ENCODE results near the gene TECPR1. TPM values are rescaled to one million over a fixed set of nuclear protein-coding genes. Genes with fewer than 3 reads are reported as not detected.

Gene TECPR1
- total RNA-seq, 1 donor from 2014 or later = 15.1 TPM

DNA sequence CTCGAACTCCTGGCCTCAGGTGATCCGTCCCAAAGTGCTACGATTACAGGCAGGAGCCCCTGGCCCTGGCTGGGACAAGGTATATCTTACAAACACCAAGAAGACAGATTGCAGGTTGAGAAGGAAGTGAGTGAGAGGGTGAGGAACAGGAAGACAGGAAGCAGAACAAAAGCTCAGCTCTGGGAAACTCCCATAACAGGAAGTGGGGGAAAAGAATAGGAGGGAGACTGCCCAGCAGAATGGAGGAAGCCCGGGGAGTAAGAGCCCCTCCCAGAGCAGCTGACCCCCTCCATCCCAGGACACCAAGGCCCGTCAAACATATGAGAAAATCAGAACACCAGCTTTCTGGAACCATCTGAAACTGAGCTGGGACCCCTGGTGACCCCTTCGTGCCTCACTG is 2.9 kb downstream of the TECPR1 start:
- Histone ChIP-seq H3K4me3 (ENCODE audit: low read length in 3 of 3) (no peak overlapping the region), H3K9me3 (ENCODE audit: control insufficient read depth in 3 of 3, low read length in 3 of 3) (no peaks in the 10 kb centered on the region), H3K4me1 (ENCODE audit: control insufficient read depth in 3 of 3, insufficient read depth in 3 of 3, low read length in 3 of 3) (peaks cover 21 to 35% (median 27%) of the 10 kb centered on the region in 3 donors), H3K9ac (ENCODE audit: low read depth in 1 of 3, low read length in 3 of 3) (no peak overlapping the region), H3K36me3 (ENCODE audit: control insufficient read depth in 3 of 3, insufficient read depth in 3 of 3, low read length in 3 of 3) (peaks cover 5 to 9% (median 6%) of the 10 kb centered on the region in 3 donors), H3K27me3 (ENCODE audit: control insufficient read depth in 3 of 3, insufficient read depth in 3 of 3, low read length in 3 of 3) (no peaks in the 10 kb centered on the region), H3K27ac (ENCODE audit: low read depth, low read length) (no peak overlapping the region)

DNA sequence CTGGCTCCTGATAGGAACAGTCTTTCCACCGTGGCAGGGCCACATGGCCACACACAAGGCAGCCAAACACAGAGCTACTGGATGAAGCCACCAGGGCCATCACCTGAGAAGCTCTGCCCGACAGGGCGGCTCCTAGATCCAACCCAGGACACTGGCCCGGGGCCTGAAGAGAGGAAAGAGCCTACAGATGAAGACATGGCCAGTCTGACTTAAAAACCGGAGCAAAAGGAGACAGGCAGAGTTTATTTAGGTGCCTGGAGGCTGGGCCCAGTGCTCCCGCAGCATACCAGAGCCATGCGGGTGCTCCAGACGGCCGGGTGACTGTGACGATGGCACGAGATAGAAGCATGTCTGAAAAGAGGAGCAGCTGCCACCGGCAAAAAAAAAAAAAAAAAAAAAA is 3.9 kb downstream of the TECPR1 start:
- H3K4me3 ChIP-seq (ENCODE audit: low read length in 3 of 3) = no peak overlapping the region
- H3K27ac ChIP-seq (ENCODE audit: low read depth, low read length) = no peak overlapping the region
- no peaks in the 10 kb centered on the region for H3K9me3 ChIP-seq (ENCODE audit: control insufficient read depth in 3 of 3, low read length in 3 of 3)
- H3K9ac ChIP-seq (ENCODE audit: low read depth in 1 of 3, low read length in 3 of 3) = no peak overlapping the region
- peaks cover 20 to 31% (median 23%) of the 10 kb centered on the region in 3 donors for H3K4me1 ChIP-seq (ENCODE audit: control insufficient read depth in 3 of 3, insufficient read depth in 3 of 3, low read length in 3 of 3)
- peaks cover 7 to 13% (median 9%) of the 10 kb centered on the region in 3 donors for H3K36me3 ChIP-seq (ENCODE audit: control insufficient read depth in 3 of 3, insufficient read depth in 3 of 3, low read length in 3 of 3)
- H3K27me3 ChIP-seq (ENCODE audit: control insufficient read depth in 3 of 3, insufficient read depth in 3 of 3, low read length in 3 of 3) = no peaks in the 10 kb centered on the region

DNA sequence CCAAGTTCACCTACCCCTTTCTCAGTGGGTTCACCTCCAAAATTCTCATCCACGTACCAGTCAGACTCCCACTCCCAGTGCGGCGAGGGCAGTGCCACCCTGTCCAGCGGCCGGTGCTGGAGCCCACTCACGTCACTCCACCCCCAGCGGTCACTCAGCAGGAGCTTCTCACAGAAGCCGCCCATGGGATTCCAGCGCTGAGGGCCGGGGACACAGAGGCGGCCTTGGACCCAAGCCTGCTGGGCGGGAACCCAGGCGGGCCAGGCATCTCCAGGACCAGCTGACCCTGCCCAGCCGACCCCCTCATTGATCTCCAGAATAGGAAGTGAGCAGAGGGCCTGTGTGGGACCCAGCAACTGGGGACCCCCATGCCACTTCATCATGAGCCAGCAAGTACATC is 7.2 kb downstream of the TECPR1 start:
- no peaks in the 10 kb centered on the region for H3K9me3 ChIP-seq (ENCODE audit: control insufficient read depth in 3 of 3, low read length in 3 of 3)
- peaks cover 10 to 21% (median 20%) of the 10 kb centered on the region in 3 donors for H3K36me3 ChIP-seq (ENCODE audit: control insufficient read depth in 3 of 3, insufficient read depth in 3 of 3, low read length in 3 of 3)
- peaks cover 2 to 8% (median 6%) of the 10 kb centered on the region in 3 donors for H3K4me1 ChIP-seq (ENCODE audit: control insufficient read depth in 3 of 3, insufficient read depth in 3 of 3, low read length in 3 of 3)
- H3K9ac ChIP-seq (ENCODE audit: low read depth in 1 of 3, low read length in 3 of 3) = no peak overlapping the region
- no peak overlapping the region for H3K27ac ChIP-seq (ENCODE audit: low read depth, low read length)
- H3K4me3 ChIP-seq (ENCODE audit: low read length in 3 of 3) = no peak overlapping the region
- H3K27me3 ChIP-seq (ENCODE audit: control insufficient read depth in 3 of 3, insufficient read depth in 3 of 3, low read length in 3 of 3) = no peaks in the 10 kb centered on the region

DNA sequence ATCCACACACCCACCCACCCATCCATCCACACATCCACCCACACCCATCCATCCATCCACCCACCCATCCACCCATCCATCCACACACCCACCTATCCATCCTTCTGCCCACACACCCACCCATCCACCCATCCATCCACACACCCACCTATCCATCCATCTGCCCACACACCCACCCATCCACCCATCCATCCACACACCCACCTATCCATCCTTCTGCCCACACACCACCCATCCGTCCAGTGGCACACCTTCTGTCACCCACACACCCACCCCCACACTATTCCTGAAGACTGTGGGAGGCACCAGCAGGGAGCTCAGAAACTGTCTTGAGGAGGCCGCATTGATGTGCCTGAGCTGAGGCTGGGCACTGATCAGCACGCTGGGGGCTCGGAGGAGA is 9.1 kb downstream of the TECPR1 start:
- H3K27me3 ChIP-seq (ENCODE audit: control insufficient read depth in 3 of 3, insufficient read depth in 3 of 3, low read length in 3 of 3) = no peaks in the 10 kb centered on the region
- no peak overlapping the region for H3K9ac ChIP-seq (ENCODE audit: low read depth in 1 of 3, low read length in 3 of 3)
- peaks cover 1 to 5% (median 3%) of the 10 kb centered on the region in 3 donors for H3K4me1 ChIP-seq (ENCODE audit: control insufficient read depth in 3 of 3, insufficient read depth in 3 of 3, low read length in 3 of 3)
- H3K36me3 ChIP-seq (ENCODE audit: control insufficient read depth in 3 of 3, insufficient read depth in 3 of 3, low read length in 3 of 3) = peaks cover 17 to 37% (median 33%) of the 10 kb centered on the region in 3 donors
- no peaks in the 10 kb centered on the region for H3K9me3 ChIP-seq (ENCODE audit: control insufficient read depth in 3 of 3, low read length in 3 of 3)
- no peak overlapping the region for H3K4me3 ChIP-seq (ENCODE audit: low read length in 3 of 3)
- H3K27ac ChIP-seq (ENCODE audit: low read depth, low read length) = no peak overlapping the region

DNA sequence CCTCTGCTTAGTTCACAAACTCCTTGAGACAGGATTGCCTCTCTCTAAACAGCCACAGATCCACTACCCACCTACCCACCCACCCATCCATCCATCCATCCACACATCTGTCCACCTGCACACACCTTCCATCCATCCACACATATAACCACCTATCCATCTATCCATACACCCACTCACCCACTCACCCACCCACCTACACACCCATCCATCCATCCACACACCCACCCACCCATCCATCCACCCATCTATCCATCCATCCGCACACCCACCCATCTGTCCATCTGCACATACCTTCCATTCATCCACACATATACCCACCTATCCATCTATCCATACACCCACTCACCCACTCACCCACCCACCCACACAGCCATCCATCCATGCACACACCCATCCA is 9.7 kb downstream of the TECPR1 start:
- H3K36me3 ChIP-seq (ENCODE audit: control insufficient read depth in 3 of 3, insufficient read depth in 3 of 3, low read length in 3 of 3) = peaks cover 17 to 38% (median 33%) of the 10 kb centered on the region in 3 donors
- no peaks in the 10 kb centered on the region for H3K27me3 ChIP-seq (ENCODE audit: control insufficient read depth in 3 of 3, insufficient read depth in 3 of 3, low read length in 3 of 3)
- H3K4me1 ChIP-seq (ENCODE audit: control insufficient read depth in 3 of 3, insufficient read depth in 3 of 3, low read length in 3 of 3) = peaks cover 0 to 5% (median 3%) of the 10 kb centered on the region in 3 donors

DNA sequence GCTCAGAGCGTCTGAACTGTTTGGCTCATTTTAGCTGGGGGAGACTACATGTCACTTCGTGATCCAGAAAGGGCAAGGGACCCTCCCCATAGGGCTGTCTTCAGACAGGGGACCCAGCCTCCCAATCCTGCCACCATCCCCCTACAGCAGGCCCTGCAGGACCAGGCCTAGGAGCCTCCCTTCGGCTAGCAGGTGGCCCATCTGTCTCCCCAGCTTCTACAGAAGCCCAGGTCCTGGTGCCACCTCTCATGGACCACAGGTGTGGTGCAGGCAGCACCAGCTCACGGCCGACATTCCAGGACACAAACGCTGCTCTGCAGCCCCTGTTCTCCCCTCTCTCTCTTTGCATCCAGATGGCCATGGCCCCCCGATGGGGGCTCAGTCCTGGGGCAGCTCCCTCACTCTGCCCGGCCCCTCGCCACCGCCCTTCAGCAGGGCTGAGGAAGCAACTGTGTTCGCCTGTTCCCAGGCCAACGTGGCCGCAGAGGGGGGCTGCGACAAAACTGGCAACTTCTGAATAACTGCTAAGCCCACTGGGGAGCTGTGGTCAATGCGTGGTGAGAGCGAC is 10.3 kb downstream of the TECPR1 start:
- Histone ChIP-seq H3K4me1 (ENCODE audit: control insufficient read depth in 3 of 3, insufficient read depth in 3 of 3, low read length in 3 of 3) (peaks cover 0 to 5% (median 3%) of the 10 kb centered on the region in 3 donors), H3K9me3 (ENCODE audit: control insufficient read depth in 3 of 3, low read length in 3 of 3) (no peaks in the 10 kb centered on the region), H3K4me3 (ENCODE audit: low read length in 3 of 3) (no peak overlapping the region), H3K36me3 (ENCODE audit: control insufficient read depth in 3 of 3, insufficient read depth in 3 of 3, low read length in 3 of 3) (peaks cover 17 to 38% (median 36%) of the 10 kb centered on the region in 3 donors), H3K9ac (ENCODE audit: low read depth in 1 of 3, low read length in 3 of 3) (no peak overlapping the region), H3K27me3 (ENCODE audit: control insufficient read depth in 3 of 3, insufficient read depth in 3 of 3, low read length in 3 of 3) (no peaks in the 10 kb centered on the region), H3K27ac (ENCODE audit: low read depth, low read length) (no peak overlapping the region)

More for the DNA sequence above, 9.7 kb downstream of the TECPR1 start:
- H3K9ac ChIP-seq (ENCODE audit: low read depth in 1 of 3, low read length in 3 of 3) = no peak overlapping the region
- no peak overlapping the region for H3K27ac ChIP-seq (ENCODE audit: low read depth, low read length)
- no peaks in the 10 kb centered on the region for H3K9me3 ChIP-seq (ENCODE audit: control insufficient read depth in 3 of 3, low read length in 3 of 3)
- H3K4me3 ChIP-seq (ENCODE audit: low read length in 3 of 3) = no peak overlapping the region

DNA sequence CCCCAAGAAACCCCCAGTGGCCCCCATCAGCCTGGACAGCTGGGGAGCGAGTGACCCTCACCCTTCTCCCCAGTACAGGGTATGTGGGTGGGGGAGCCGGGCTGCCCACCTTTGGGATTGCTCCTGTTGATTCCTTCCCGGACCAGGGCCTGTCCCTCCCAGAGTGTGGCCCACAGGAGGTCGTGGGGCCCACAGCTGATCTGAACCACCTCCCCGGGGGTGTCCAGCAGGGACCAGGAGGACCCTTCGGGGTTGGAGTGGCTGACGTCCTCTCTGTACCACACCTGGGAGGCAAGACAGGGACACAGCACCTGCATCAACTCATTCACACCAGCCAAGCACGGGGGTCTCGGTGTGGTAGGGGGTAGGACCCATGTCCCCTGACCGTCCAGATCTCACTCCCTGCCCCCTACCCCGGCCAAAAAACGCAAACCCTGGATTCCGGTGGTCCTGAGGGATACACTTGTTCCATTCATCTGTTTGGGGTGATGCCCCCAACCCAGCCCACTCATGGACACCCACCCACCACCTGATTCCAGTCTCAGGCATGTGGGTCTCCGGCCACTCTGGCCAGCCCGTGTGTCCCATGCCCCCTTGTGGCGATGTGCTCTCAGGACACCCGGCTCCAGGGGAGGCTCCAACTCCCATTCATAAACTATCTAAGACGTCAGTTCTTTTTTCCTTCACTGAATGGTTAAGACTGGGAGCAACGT is 10.9 kb downstream of the TECPR1 start:
- H3K27ac ChIP-seq (ENCODE audit: low read depth, low read length) = no peak overlapping the region
- H3K9me3 ChIP-seq (ENCODE audit: control insufficient read depth in 3 of 3, low read length in 3 of 3) = no peaks in the 10 kb centered on the region

DNA sequence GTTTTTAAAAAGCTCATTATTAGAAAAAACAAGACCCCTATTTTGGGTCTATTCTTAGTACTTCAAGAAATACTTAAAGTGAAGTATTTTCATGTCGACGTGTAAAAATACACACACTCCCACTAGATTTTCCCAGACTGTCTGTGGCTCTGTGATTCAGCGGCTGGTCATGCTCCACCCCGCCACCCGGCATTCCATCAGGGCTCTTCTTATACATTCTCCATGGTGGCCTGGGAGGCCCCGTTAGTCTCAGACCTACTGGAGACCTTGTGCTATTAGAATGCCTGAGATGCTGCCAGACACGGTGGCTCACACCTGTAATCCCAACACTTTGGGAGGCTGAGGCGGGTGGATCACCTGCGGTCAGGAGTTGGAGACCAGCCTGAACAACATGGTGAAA is 13.1 kb downstream of the TECPR1 start:
- H3K4me3 ChIP-seq (ENCODE audit: low read length in 3 of 3) = no peak overlapping the region
- no peak overlapping the region for H3K27ac ChIP-seq (ENCODE audit: low read depth, low read length)
- no peaks in the 10 kb centered on the region for H3K27me3 ChIP-seq (ENCODE audit: control insufficient read depth in 3 of 3, insufficient read depth in 3 of 3, low read length in 3 of 3)
- H3K36me3 ChIP-seq (ENCODE audit: control insufficient read depth in 3 of 3, insufficient read depth in 3 of 3, low read length in 3 of 3) = peaks cover 12 to 39% (median 30%) of the 10 kb centered on the region in 3 donors
- no peak overlapping the region for H3K9ac ChIP-seq (ENCODE audit: low read depth in 1 of 3, low read length in 3 of 3)
- no peaks in the 10 kb centered on the region for H3K9me3 ChIP-seq (ENCODE audit: control insufficient read depth in 3 of 3, low read length in 3 of 3)
- H3K4me1 ChIP-seq (ENCODE audit: control insufficient read depth in 3 of 3, insufficient read depth in 3 of 3, low read length in 3 of 3) = no peaks in the 10 kb centered on the region

More for the DNA sequence above, 10.9 kb downstream of the TECPR1 start:
- peaks cover 19 to 41% (median 40%) of the 10 kb centered on the region in 3 donors for H3K36me3 ChIP-seq (ENCODE audit: control insufficient read depth in 3 of 3, insufficient read depth in 3 of 3, low read length in 3 of 3)
- no peak overlapping the region for H3K9ac ChIP-seq (ENCODE audit: low read depth in 1 of 3, low read length in 3 of 3)
- no peaks in the 10 kb centered on the region for H3K27me3 ChIP-seq (ENCODE audit: control insufficient read depth in 3 of 3, insufficient read depth in 3 of 3, low read length in 3 of 3)
- no peak overlapping the region for H3K4me3 ChIP-seq (ENCODE audit: low read length in 3 of 3)
- H3K4me1 ChIP-seq (ENCODE audit: control insufficient read depth in 3 of 3, insufficient read depth in 3 of 3, low read length in 3 of 3) = peaks cover 0 to 5% (median 3%) of the 10 kb centered on the region in 3 donors

DNA sequence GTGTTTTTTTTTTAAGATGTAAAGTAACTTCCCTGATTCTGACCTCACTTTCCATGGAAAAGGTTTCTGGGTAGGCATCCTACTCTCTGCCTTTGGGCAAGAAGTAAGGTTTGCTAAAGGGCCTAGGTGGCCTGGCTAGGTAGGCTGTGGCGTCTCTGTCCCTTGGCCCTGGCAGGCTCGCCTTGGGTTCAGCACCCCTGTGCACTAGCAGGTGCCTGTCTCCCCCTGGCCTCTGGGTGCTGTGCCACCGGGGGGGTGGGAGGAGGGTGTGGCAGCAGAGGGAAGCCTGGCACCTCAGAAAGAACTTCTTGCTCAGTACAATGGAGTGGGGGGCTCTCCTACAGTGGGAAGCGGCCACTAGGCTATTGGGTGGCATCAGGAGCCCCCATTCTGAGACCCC is 14.0 kb downstream of the TECPR1 start:
- Histone ChIP-seq H3K27me3 (ENCODE audit: control insufficient read depth in 3 of 3, insufficient read depth in 3 of 3, low read length in 3 of 3) (no peaks in the 10 kb centered on the region), H3K27ac (ENCODE audit: low read depth, low read length) (no peak overlapping the region), H3K9ac (ENCODE audit: low read depth in 1 of 3, low read length in 3 of 3) (no peak overlapping the region), H3K36me3 (ENCODE audit: control insufficient read depth in 3 of 3, insufficient read depth in 3 of 3, low read length in 3 of 3) (peaks cover 12 to 41% (median 27%) of the 10 kb centered on the region in 3 donors), H3K9me3 (ENCODE audit: control insufficient read depth in 3 of 3, low read length in 3 of 3) (no peaks in the 10 kb centered on the region), H3K4me3 (ENCODE audit: low read length in 3 of 3) (no peak overlapping the region), H3K4me1 (ENCODE audit: control insufficient read depth in 3 of 3, insufficient read depth in 3 of 3, low read length in 3 of 3) (no peaks in the 10 kb centered on the region)
